Lower leg skin (tissue), 3 donors: Measurements from ENCODE around the gene APOBEC3G.

Source experiments
- POLR2A ChIP-seq, 2 donors: fragments of 450-650 bp; IDR thresholded peaks; one replicate each; pipeline ENCODE4 v1.6.1; 2016 to 2017; ENCODE audit warnings: antibody characterized with exemption in 2 of 2, mild to moderate bottlenecking in 1 of 2, moderate library complexity in 1 of 2
- TF ChIP-seq, protein P1 (sequence below), 3 donors: fragments of 450-650 bp; IDR thresholded peaks; one replicate each; pipeline ENCODE4 v1.5.1; 2016; ENCODE audit warnings: antibody characterized with exemption in 3 of 3, mild to moderate bottlenecking in 3 of 3, moderate library complexity in 2 of 3

DNA sequence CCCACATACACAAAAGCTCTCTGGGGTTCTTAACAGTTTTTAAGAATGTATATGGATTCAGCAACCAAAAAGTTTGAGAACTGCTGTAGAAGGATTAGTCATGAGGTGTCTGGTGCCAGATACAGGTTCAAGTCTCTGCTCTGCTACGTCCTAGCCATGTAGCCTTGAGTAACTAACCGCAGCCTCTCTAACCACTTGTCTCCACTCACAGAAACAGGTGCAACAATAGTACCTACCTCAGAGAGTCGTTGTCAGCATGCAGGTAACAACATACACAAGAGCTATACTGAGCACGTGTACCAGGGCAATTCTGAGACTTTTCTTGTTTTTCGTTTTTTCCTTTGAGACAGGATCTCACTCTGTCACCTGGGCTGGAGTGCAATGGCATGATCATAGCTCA lies 48.5 kb downstream of the APOBEC3G start:
- TF ChIP-seq, protein P1, sequence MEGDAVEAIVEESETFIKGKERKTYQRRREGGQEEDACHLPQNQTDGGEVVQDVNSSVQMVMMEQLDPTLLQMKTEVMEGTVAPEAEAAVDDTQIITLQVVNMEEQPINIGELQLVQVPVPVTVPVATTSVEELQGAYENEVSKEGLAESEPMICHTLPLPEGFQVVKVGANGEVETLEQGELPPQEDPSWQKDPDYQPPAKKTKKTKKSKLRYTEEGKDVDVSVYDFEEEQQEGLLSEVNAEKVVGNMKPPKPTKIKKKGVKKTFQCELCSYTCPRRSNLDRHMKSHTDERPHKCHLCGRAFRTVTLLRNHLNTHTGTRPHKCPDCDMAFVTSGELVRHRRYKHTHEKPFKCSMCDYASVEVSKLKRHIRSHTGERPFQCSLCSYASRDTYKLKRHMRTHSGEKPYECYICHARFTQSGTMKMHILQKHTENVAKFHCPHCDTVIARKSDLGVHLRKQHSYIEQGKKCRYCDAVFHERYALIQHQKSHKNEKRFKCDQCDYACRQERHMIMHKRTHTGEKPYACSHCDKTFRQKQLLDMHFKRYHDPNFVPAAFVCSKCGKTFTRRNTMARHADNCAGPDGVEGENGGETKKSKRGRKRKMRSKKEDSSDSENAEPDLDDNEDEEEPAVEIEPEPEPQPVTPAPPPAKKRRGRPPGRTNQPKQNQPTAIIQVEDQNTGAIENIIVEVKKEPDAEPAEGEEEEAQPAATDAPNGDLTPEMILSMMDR (IDR thresholded peaks at IDR 0.05) = no peak
- TF ChIP-seq POLR2A (IDR thresholded peaks at IDR 0.05) = no peak
